RPMI7951 (cell line): ENCODE data around the gene HOXC10. TPM values are rescaled to one million over a fixed set of nuclear protein-coding genes. Genes with fewer than 3 reads are reported as not detected.

ENCODE experiments used
- total RNA-seq: library from RNA; depleted of rRNA; stranded (reverse); fragments of >200 nt; shearing (Covaris generic); gene quantifications from 2 replicates; pipeline ENCODE4 v1.2.3, GENCODE V29; 2014; rRNA removed

Gene HOXC10
- total RNA-seq, 1 experiment from 2014 or later, result 4.0 TPM

Other genes starting within 250 kb of the HOXC10 start
- gene CISTR, start 233.2 kb upstream of the HOXC10 start, total RNA-seq, result not detected in 2 replicates
- gene HOXC13, start 46.3 kb upstream of the HOXC10 start, total RNA-seq, result 0.48 and 0.78 TPM in 2 replicates
- not detected in 2 replicates for gene HOXC12, start 30.2 kb upstream of the HOXC10 start, total RNA-seq
- 0.10 and 0.36 TPM in 2 replicates for gene HOXC11, start 12.0 kb upstream of the HOXC10 start, total RNA-seq
- gene HOTAIR, start 10.2 kb upstream of the HOXC10 start, total RNA-seq, result not detected in 2 replicates
- 4.3 and 5.9 TPM in 2 replicates for gene HOXC9, start 15.0 kb downstream of the HOXC10 start, total RNA-seq
- gene HOXC8, start 23.8 kb downstream of the HOXC10 start, total RNA-seq, result 0.88 and 1.8 TPM in 2 replicates
- gene HOXC6, start 43.3 kb downstream of the HOXC10 start, total RNA-seq, result 0.84 and 1.5 TPM in 2 replicates
- 0.78 and 2.0 TPM in 2 replicates for gene HOXC5, start 47.9 kb downstream of the HOXC10 start, total RNA-seq
- gene HOXC4, start 68.7 kb downstream of the HOXC10 start, total RNA-seq, result 2.5 and 4.7 TPM in 2 replicates
- gene SMUG1, start 203.8 kb downstream of the HOXC10 start, total RNA-seq, result 44.7 and 68.8 TPM in 2 replicates